ENCODE measurements around the gene PCDHB10. TPM values are rescaled to one million over a fixed set of nuclear protein-coding genes. Genes with fewer than 3 reads are reported as not detected.
"Not testable (repeated sequence)": the region's sequence is repeated elsewhere in the genome, so short reads cannot be mapped to it uniquely, and the experiment has no call there.

Gene PCDHB10
- total and polyA plus RNA-seq, 10 of the 15 experiments (the other 5 are each of a cell fraction or from before 2014, with no cell fraction given), result 0.01 to 0.06 TPM; not detected in 8

DNA sequence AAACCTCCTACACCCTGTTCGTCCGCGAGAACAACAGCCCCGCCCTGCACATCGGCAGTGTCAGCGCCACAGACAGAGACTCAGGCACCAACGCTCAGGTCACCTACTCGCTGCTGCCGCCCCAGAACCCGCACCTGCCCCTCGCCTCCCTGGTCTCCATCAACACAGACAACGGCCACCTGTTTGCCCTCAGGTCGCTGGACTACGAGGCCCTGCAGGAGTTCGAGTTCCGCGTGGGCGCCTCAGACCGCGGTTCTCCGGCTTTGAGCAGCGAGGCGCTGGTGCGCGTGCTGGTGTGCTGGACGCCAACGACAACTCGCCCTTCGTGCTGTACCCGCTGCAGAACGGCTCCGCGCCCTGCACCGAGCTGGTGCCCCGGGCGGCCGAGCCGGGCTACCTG lies 34.8 kb upstream of the PCDHB10 start:
- H3K27ac ChIP-seq (ENCODE audit: control insufficient read depth, insufficient read depth); CTCF ChIA-PET; H3K4me2 ChIP-seq (ENCODE audit: control insufficient read depth, insufficient read depth); H2AFZ ChIP-seq (ENCODE audit: control insufficient read depth, low read depth, low read length); H3K79me2 ChIP-seq (ENCODE audit: control insufficient read depth, insufficient read depth, low read length); H3K4me3 ChIP-seq; POLR2A ChIA-PET; H3K4me1 ChIP-seq (ENCODE audit: control insufficient read depth, insufficient read depth, low read length); H4K20me1 ChIP-seq (ENCODE audit: control insufficient read depth, insufficient read depth); DNase-seq (ENCODE audit: low read depth, low spot score); intact Hi-C loops (cut with micrococcal nuclease; ENCODE audit: unreplicated experiment); ATAC-seq; H3K9me3 ChIP-seq (replicated peaks; ENCODE audit: control insufficient read depth, insufficient read depth, low read length); H3K27me3 ChIP-seq (replicated peaks in 1 of 2; ENCODE audit: control insufficient read depth in 2 of 2, insufficient read depth in 2 of 2, low read length in 1 of 2); RAD21 ChIA-PET (ENCODE audit: unreplicated experiment); H3K36me3 ChIP-seq (ENCODE audit: control insufficient read depth in 2 of 2, insufficient read depth in 2 of 2, low read length in 1 of 2); SMC1A ChIA-PET (ENCODE audit: uncharacterized antibody, unreplicated experiment); in situ Hi-C loops (cut with MboI); H3K9ac ChIP-seq (ENCODE audit: control insufficient read depth, insufficient read depth, low read length); FAIRE-seq; BruUV-seq (replicated peaks): not testable (repeated sequence)
- 74% methylated on average over 27 of the region's 38 CpGs for WGBS (ENCODE audit: insufficient coverage, insufficient replicate concordance, low lambda C conversion rate, missing lambda C conversion rate)

DNA sequence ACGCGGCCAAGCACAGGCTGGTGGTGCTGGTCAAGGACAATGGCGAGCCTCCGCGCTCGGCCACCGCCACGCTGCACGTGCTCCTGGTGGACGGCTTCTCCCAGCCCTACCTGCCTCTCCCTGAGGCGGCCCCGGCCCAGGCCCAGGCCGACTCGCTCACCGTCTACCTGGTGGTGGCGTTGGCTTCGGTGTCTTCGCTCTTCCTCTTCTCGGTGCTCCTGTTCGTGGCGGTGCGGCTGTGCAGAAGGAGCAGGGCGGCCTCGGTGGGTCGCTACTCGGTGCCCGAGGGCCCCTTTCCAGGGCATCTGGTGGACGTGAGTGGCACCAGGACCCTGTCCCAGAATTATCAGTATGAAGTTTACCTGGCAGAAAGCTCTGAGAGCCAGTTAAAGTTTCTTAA lies 34.3 kb upstream of the PCDHB10 start:
- SMC1A ChIA-PET (ENCODE audit: uncharacterized antibody, unreplicated experiment), result not testable (repeated sequence)

More for the DNA sequence above, 34.3 kb upstream of the PCDHB10 start:
- H4K20me1 ChIP-seq (ENCODE audit: control insufficient read depth, insufficient read depth); H3K27ac ChIP-seq (ENCODE audit: control insufficient read depth, insufficient read depth); ATAC-seq; H3K36me3 ChIP-seq (ENCODE audit: control insufficient read depth in 2 of 2, insufficient read depth in 2 of 2, low read length in 1 of 2); BruUV-seq (replicated peaks); DNase-seq (ENCODE audit: low read depth, low spot score); RAD21 ChIA-PET (ENCODE audit: unreplicated experiment); H3K4me2 ChIP-seq (ENCODE audit: control insufficient read depth, insufficient read depth); CTCF ChIA-PET; H3K27me3 ChIP-seq (replicated peaks in 1 of 2; ENCODE audit: control insufficient read depth in 2 of 2, insufficient read depth in 2 of 2, low read length in 1 of 2); H3K79me2 ChIP-seq (ENCODE audit: control insufficient read depth, insufficient read depth, low read length); FAIRE-seq; H2AFZ ChIP-seq (ENCODE audit: control insufficient read depth, low read depth, low read length); H3K9me3 ChIP-seq (replicated peaks; ENCODE audit: control insufficient read depth, insufficient read depth, low read length); H3K9ac ChIP-seq (ENCODE audit: control insufficient read depth, insufficient read depth, low read length); intact Hi-C loops (cut with micrococcal nuclease; ENCODE audit: unreplicated experiment); POLR2A ChIA-PET; H3K4me1 ChIP-seq (ENCODE audit: control insufficient read depth, insufficient read depth, low read length); in situ Hi-C loops (cut with MboI); H3K4me3 ChIP-seq: not testable (repeated sequence)
- 78% methylated on average over 20 of the region's 28 CpGs for WGBS (ENCODE audit: insufficient coverage, insufficient replicate concordance, low lambda C conversion rate, missing lambda C conversion rate)
